Activated CD8-positive, alpha-beta T cell treated with anti-CD3 and anti-CD28 coated beads for 36 hours (primary cell): Measurements from ENCODE around the gene SPATA13. TPM values are rescaled to one million over a fixed set of nuclear protein-coding genes. Genes with fewer than 3 reads are reported as not detected.

Experiments used
- ATAC-seq: fragments of 200-7000 bp; cut with Tn5 transposase; one replicate; pipeline ENCODE4 v1.10.0; 2021; ENCODE audit warnings: mild to moderate bottlenecking, moderate library complexity
- CTCF ChIA-PET: fragments of 350-600 bp; sonication (Branson Sonifier 250); formaldehyde crosslinking; loops from one replicate; lab custom pipeline; 2021; ENCODE audit warnings: antibody characterized with exemption; lab: Charles Lee
- POLR2A ChIA-PET: fragments of 350-600 bp; sonication (Branson Sonifier 250); formaldehyde crosslinking; loops from one replicate; lab custom pipeline; 2021; ENCODE audit warnings: antibody characterized with exemption; lab: Charles Lee
- DNase-seq: peaks from one replicate; pipeline ENCODE4 v3.0.0-alpha.2; 2020
- H3K27ac Mint-ChIP-seq: one replicate; pipeline ENCODE4 v1.8.0; 2021; ENCODE audit warnings: mild to moderate bottlenecking, mixed read lengths
- H3K27me3 Mint-ChIP-seq: one replicate; pipeline ENCODE4 v1.8.0; 2021; ENCODE audit warnings: mixed read lengths
- H3K36me3 Mint-ChIP-seq: one replicate; pipeline ENCODE4 v1.8.0; 2021; ENCODE audit warnings: low read depth, mixed read lengths
- H3K4me1 Mint-ChIP-seq: one replicate; pipeline ENCODE4 v1.8.0; 2021; ENCODE audit warnings: low read depth, mixed read lengths
- H3K4me3 Mint-ChIP-seq: one replicate; pipeline ENCODE4 v1.8.0; 2021; ENCODE audit warnings: mild to moderate bottlenecking, moderate library complexity, mixed read lengths
- H3K9me3 Mint-ChIP-seq: one replicate; pipeline ENCODE4 v1.8.0; 2021; ENCODE audit warnings: mixed read lengths
- CTCF ChIP-seq: fragments of 200-600 bp; IDR thresholded peaks from one replicate; pipeline ENCODE4 v1.8.0; 2022; ENCODE audit warnings: antibody characterized with exemption, mild to moderate bottlenecking
- intact Hi-C: fragments of 100-400 bp; cut with micrococcal nuclease; formaldehyde crosslinking; loops from one replicate; pipeline ENCODE4 v1.10.0; 2022
- total RNA-seq, 2 experiments: library from RNA; stranded (reverse); gene quantifications; one replicate each; pipeline ENCODE4 v1.2.3, GENCODE V29; 2021

Gene SPATA13
- total RNA-seq, 2 experiments from 2014 or later, result 47.0 to 47.4 TPM

- Mint-ChIP-seq H3K27ac (peak overlapping the region; percentile 55), H3K4me3 (no peak overlapping the region), H3K27me3 (no peaks in the 10 kb centered on the region), H3K9me3 (peaks cover 12% of the 10 kb centered on the region), H3K36me3 (peaks cover 33% of the 10 kb centered on the region), H3K4me1 (peaks cover 63% of the 10 kb centered on the region)
- POLR2A ChIA-PET, result interaction anchor here (1.4 to 5.6 kb wide), 3 partner anchors 8 to 22 kb away, joined by 3 to 22 read pairs (median 3); partner anchors contain the start of gene SPATA13
- no peak for TF ChIP-seq CTCF
- ATAC-seq (no peak), DNase-seq (no peak)
- intact Hi-C loops, result no loop called here
- CTCF ChIA-PET, result interaction anchor here (1.2 to 1.4 kb wide), 2 partner anchors 37 to 128 kb away, joined by 3 read pairs; no protein-coding TSS in a partner anchor
Observed at GRCh38 chr13:24181991-24182702, 21.6 kb downstream of the SPATA13 start.

- intact Hi-C loops, result no loop called here
- H3K36me3 Mint-ChIP-seq, result peaks cover 33% of the 10 kb centered on the region
- H3K27ac Mint-ChIP-seq, result peak overlapping the region; percentile 3
- H3K4me1 Mint-ChIP-seq, result peaks cover 68% of the 10 kb centered on the region
- POLR2A ChIA-PET, result interaction anchor here (0.7 to 5.6 kb wide), 4 partner anchors 8 to 22 kb away, joined by 3 to 22 read pairs (median 3); partner anchors contain the start of gene SPATA13
- no peak for TF ChIP-seq CTCF
- H3K9me3 Mint-ChIP-seq, result peaks cover 12% of the 10 kb centered on the region
- CTCF ChIA-PET, result interaction anchor here (1.4 kb wide), 1 partner anchor 129 kb away, joined by 3 read pairs; no protein-coding TSS in a partner anchor
- DNase-seq (no peak), ATAC-seq (no peak)
- no peak overlapping the region for H3K4me3 Mint-ChIP-seq
- no peaks in the 10 kb centered on the region for H3K27me3 Mint-ChIP-seq
Observed at GRCh38 chr13:24182703-24183081, 22.2 kb downstream of the SPATA13 start.

- DNase-seq (no peak), ATAC-seq (no peak)
- Mint-ChIP-seq H3K4me1 (peaks cover 65% of the 10 kb centered on the region), H3K36me3 (peaks cover 31% of the 10 kb centered on the region), H3K27me3 (no peaks in the 10 kb centered on the region), H3K27ac (no peak overlapping the region), H3K9me3 (peaks cover 12% of the 10 kb centered on the region), H3K4me3 (no peak overlapping the region)
- TF ChIP-seq CTCF, result no peak
- intact Hi-C loops, result no loop called here
- ChIA-PET POLR2A (interaction anchor here (0.6 to 1.7 kb wide), 3 partner anchors 19 to 231 kb away, joined by 3 to 5 read pairs (median 3); no protein-coding TSS in a partner anchor), CTCF (interaction anchor here (1.4 kb wide), 1 partner anchor 130 kb away, joined by 3 read pairs; no protein-coding TSS in a partner anchor)
Observed at GRCh38 chr13:24183741-24184182, 23.2 kb downstream of the SPATA13 start.

- H3K27ac Mint-ChIP-seq, result no peak overlapping the region
- ChIA-PET POLR2A (interaction anchor here (1.1 kb wide), 1 partner anchor 19 kb away, joined by 3 read pairs; no protein-coding TSS in a partner anchor), CTCF (no interaction called here)
- peaks cover 11% of the 10 kb centered on the region for H3K9me3 Mint-ChIP-seq
- no peak overlapping the region for H3K4me3 Mint-ChIP-seq
- TF ChIP-seq CTCF, result no peak
- H3K27me3 Mint-ChIP-seq, result no peaks in the 10 kb centered on the region
- no peak for ATAC-seq
- DNase-seq, result no peak
- peaks cover 31% of the 10 kb centered on the region for H3K36me3 Mint-ChIP-seq
- peaks cover 60% of the 10 kb centered on the region for H3K4me1 Mint-ChIP-seq
- intact Hi-C loops, result no loop called here
Observed at GRCh38 chr13:24184265-24184841, 23.8 kb downstream of the SPATA13 start.
